ENCODE results near the gene ST3GAL2. TPM values are rescaled to one million over a fixed set of nuclear protein-coding genes. Genes with fewer than 3 reads are reported as not detected.

Gene ST3GAL2
- total RNA-seq, 1 experiment from 2014 or later = 45.9 TPM

DNA sequence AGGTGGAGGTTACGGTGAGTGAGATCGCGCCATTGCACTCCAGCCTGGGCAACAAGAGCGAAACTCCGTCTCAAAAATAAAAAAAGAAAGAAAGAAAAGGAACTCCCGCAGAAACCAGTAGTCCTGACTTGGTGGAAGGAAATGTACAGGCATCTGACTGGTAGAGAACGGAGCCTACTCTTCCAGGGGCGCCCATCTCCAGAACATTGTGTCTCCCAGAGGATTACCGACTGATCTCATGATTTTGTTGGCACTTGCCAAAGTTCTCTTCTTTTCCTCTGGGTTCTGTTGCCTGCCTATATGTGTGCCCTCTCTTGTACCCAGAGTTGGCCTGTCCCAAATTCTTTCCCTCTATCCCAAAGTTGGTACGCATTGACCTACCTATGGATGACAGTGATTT is 68.0 kb downstream of the ST3GAL2 start:
- peaks cover 37 to 88% (median 68%) of the 10 kb centered on the region in 3 experiments; a peak in 6 of 7 replicates for H3K36me3 Mint-ChIP-seq (ENCODE audit: insufficient read depth in 1 of 3, low read depth in 3 of 3)

More for the DNA sequence above, 68.0 kb downstream of the ST3GAL2 start:
- Mint-ChIP-seq H3K4me1 (no peaks in the 10 kb centered on the region), H3K27me3 (ENCODE audit: low read depth) (no peaks in the 10 kb centered on the region; the same call in 1 of the 2 replicates), H3K4me3 (no peak overlapping the region), H3K27ac (no peak overlapping the region), H3K9me3 (no peaks in the 10 kb centered on the region)
- Histone ChIP-seq H3K9me3 (ENCODE audit: control insufficient read depth, low read depth, low read length) (no peaks in the 10 kb centered on the region), H3K4me2 (ENCODE audit: insufficient read depth, insufficient read length, low read length) (no peak overlapping the region), H4K8ac (replicated peaks; ENCODE audit: insufficient read length, low read depth, low read length) (no peak overlapping the region), H4K20me1 (ENCODE audit: control insufficient read depth, insufficient read depth, insufficient read length) (no peaks in the 10 kb centered on the region), H2AFZ (ENCODE audit: low read length) (no peak overlapping the region), H3K23me2 (ENCODE audit: insufficient read length, low read depth, low read length, poor library complexity, severe bottlenecking) (no peaks in the 10 kb centered on the region), H2AK5ac (ENCODE audit: insufficient read length, low read length) (no peak overlapping the region), H4K5ac (ENCODE audit: insufficient read length, low read depth, low read length) (no peak overlapping the region), H3K4me1 (ENCODE audit: insufficient read depth, low read length) (no peaks in the 10 kb centered on the region), H3K18ac (ENCODE audit: insufficient read length, low read depth, low read length) (no peak overlapping the region), H2BK5ac (ENCODE audit: insufficient read length, low read length) (no peak overlapping the region), H2BK12ac (ENCODE audit: insufficient read length, low read depth, low read length) (no peak overlapping the region), H2BK120ac (ENCODE audit: low read depth, low read length, poor library complexity, severe bottlenecking) (no peak overlapping the region), H3K27me3 (ENCODE audit: insufficient read depth, low read length) (no peaks in the 10 kb centered on the region), H2BK20ac (ENCODE audit: low read depth, low read length, poor library complexity, severe bottlenecking) (no peak overlapping the region), H3T11ph (ENCODE audit: low read length) (no peak overlapping the region), H3K27ac (ENCODE audit: insufficient read length, low read depth, low read length) (no peak overlapping the region), H3K14ac (ENCODE audit: insufficient read depth, low read length) (no peak overlapping the region), H3K9ac (ENCODE audit: extremely low read depth, insufficient read length, low read length) (no peak overlapping the region), H2BK15ac (ENCODE audit: low read depth, low read length) (no peak overlapping the region), H3K79me2 (ENCODE audit: insufficient read depth, low read length) (no peaks in the 10 kb centered on the region), H4K91ac (ENCODE audit: insufficient read length, low read depth, low read length) (no peak overlapping the region), H3K4ac (ENCODE audit: low read depth, low read length) (no peak overlapping the region), H3K23ac (ENCODE audit: insufficient read length, low read depth, low read length) (no peak overlapping the region), H3K79me1 (ENCODE audit: insufficient read depth, low read depth, low read length, poor library complexity, severe bottlenecking) (no peaks in the 10 kb centered on the region), H3K56ac (ENCODE audit: insufficient read length, low read depth, low read length) (no peak overlapping the region)
- TF ChIP-seq, protein P1, sequence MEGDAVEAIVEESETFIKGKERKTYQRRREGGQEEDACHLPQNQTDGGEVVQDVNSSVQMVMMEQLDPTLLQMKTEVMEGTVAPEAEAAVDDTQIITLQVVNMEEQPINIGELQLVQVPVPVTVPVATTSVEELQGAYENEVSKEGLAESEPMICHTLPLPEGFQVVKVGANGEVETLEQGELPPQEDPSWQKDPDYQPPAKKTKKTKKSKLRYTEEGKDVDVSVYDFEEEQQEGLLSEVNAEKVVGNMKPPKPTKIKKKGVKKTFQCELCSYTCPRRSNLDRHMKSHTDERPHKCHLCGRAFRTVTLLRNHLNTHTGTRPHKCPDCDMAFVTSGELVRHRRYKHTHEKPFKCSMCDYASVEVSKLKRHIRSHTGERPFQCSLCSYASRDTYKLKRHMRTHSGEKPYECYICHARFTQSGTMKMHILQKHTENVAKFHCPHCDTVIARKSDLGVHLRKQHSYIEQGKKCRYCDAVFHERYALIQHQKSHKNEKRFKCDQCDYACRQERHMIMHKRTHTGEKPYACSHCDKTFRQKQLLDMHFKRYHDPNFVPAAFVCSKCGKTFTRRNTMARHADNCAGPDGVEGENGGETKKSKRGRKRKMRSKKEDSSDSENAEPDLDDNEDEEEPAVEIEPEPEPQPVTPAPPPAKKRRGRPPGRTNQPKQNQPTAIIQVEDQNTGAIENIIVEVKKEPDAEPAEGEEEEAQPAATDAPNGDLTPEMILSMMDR (conservative IDR thresholded peaks at IDR 0.05) = no peak
- DNase-seq = no peak
- WGBS (ENCODE audit: extremely low coverage, insufficient read length, low lambda C conversion rate) = no CpG with 5 or more reads among the region's 10 CpGs
